ENCODE data around the gene ACVRL1.

DNA sequence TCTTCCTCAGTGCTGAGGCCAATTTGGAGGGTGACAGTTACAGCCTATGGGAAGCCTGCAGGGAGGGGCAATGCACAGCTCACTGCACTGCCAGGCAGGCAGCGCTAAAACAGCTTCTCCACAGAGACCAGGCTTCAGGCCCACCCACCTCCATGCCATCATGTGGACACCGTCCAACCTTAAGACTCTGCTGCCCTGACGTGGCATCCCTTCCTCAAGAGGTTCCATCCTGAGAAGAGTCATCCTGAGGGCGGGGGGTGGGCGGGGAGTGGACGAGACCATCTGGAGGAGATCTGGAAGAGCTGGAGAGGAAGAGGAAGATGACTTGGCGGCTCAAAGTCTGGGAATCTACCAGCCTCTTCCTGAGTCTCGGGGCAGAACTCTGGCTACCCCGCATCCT, 8.4 kb upstream of the ACVRL1 start:
- TF ChIP-seq, protein P1, sequence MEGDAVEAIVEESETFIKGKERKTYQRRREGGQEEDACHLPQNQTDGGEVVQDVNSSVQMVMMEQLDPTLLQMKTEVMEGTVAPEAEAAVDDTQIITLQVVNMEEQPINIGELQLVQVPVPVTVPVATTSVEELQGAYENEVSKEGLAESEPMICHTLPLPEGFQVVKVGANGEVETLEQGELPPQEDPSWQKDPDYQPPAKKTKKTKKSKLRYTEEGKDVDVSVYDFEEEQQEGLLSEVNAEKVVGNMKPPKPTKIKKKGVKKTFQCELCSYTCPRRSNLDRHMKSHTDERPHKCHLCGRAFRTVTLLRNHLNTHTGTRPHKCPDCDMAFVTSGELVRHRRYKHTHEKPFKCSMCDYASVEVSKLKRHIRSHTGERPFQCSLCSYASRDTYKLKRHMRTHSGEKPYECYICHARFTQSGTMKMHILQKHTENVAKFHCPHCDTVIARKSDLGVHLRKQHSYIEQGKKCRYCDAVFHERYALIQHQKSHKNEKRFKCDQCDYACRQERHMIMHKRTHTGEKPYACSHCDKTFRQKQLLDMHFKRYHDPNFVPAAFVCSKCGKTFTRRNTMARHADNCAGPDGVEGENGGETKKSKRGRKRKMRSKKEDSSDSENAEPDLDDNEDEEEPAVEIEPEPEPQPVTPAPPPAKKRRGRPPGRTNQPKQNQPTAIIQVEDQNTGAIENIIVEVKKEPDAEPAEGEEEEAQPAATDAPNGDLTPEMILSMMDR (IDR thresholded peaks at IDR 0.05; ENCODE audit: low read depth, low read length, poor library complexity, severe bottlenecking) = no peak
- TF ChIP-seq EZH2phosphoT487 (IDR thresholded peaks at IDR 0.05; ENCODE audit: borderline replicate concordance, low read length) = no peak
